HG03095 (cell line): ENCODE results near the gene LSM14A.

ENCODE experiments used
- ATAC-seq: cut with Tn5 transposase; IDR thresholded peaks from one replicate; pipeline ENCODE4 v1.9.1; 2021; ENCODE audit warnings: moderate library complexity; ENCODE audit not compliant: unreplicated experiment

The LSM14A gene

DNA sequence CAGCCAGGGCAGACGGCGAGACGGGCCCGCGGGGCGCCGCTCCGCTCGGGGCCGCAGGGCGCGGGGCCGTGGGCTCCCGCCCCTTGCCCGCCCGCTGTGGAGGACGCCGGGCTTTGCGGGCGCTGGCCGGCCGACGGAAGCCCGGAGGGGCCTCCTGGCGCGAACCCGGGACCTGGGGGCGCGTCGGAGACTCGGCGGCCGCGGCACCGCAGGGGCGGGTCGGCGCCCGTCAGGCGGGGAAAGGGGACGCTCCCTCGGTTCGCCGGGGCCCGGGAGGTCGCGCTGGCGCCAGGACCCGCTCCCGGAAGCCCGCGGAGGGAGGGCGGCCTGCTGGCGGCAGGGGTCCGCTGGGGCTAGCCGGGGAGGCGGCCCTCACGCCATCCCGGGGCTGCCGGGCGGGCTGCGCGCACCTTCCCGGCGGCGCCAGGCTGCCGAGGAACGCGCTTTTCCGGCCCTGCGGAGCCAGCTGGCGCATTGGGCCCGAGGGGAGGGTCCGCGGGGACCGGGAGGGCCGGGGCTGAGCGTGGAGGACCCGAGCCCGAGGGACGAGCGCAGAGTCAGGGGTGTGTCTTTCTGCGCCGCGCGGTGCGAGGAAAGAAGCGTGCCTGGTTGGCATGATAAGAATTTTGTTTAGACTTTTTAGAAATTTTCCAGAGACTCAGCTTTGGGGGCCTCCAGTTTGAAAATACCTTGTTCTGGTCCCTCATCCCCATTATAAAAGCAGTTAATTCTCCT is 82.6 kb downstream of the LSM14A start:
- peak; percentile 42 for ATAC-seq

DNA sequence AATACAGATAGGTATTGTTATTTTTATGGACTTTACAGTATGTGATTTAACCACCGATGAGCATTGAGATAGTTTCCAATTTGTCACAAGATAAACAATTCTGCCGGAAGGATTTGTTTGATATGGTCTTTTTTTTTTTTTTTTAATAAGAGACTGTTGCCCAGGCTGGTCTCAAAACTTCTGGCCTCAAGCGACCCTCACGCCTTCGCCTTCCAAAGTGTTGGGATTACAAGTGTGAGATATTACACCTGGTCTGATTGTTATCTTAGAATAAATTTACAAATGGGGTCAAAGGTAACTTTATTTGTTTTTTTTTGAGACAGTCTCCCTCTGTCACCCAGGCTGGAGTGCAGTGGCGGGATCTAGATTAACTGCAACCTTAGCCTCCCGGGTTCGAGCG is 83.2 kb downstream of the LSM14A start:
- ATAC-seq, result no peak

DNA sequence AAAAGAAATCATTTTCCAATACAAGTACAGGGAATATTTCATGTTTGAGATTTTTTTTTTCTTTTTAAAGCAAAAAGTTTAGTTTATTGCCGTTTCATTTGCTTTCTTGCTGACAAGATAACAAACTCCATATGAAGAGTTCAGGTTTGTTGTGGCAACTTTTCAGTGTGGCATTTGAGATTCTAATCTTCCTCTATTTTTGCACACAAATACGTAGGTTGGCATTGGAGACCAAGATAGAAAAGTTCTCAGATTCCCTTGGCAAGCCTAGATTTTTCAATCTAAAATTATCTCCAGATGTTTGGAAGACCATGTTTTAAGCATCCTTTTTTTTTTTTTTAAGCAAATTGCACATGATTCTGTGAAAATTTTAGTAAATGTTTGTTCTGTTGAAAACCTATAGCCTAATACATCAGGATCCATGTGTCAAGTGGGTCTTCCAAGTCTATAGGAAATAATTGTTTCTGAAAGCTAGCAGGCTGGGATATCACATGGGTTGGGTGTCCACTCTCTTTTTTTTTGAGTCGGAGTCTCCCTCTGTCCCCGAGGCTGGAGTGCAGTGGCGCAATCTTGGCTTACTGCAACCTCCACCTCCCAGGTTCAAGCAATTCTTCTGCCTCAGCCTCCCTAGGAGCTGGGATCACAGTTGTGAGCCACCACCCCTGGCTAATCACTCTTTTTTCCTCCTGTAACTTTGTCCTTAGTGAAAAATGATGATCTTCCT is 84.7 kb downstream of the LSM14A start:
- no peak for ATAC-seq

DNA sequence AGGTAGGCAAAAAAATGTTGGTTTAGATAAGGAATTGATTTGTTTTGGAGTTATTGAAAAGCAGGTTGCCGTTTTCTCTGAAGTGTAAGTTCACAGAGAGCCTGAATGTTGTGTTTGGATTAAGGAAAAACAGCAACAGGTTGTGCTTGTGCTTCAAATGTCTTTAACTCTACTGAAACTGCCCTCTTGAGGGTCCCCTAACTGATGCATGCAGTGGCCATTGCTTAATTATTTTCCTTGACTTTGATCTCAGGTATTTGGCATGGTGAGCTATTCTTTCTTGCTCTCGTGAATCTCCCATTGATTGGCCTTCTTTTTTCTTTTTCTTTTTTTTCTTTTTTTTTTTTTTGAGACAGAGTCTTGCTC is 85.2 kb downstream of the LSM14A start:
- ATAC-seq, result no peak

DNA sequence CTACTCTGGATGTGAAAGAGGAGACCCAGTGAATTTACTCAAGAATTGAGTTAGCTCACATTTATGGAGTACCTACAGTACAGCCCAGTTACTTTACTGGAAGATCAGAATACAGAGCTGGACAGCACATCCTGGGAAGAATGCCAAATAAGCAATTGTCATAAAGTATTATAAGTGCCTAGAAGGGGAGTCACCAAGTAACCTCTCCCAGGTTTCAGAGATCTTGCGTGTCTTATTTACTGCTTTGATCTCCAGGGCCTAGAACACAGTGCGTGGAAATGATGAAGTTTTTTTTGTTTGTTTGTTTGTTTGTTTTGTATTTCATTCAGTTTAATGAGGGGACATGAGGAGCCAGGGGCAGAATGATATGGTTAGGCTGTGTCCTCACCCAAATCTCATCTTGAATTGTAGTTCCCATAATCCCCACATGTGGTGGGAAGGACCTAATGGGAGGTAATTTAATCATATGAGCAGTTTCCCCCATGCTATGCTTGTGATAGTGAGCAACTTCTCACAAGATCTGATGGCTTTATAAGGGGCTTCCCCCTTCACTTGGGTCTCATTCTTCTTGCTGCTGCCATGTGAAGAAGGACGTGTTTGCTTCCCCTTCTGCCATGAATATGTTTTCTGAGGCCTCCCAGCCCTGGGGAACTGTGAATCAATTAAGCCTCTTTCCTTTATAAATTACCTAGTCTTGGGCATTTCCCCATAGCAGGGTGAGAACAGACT is 87.2 kb downstream of the LSM14A start:
- ATAC-seq, result no peak

DNA sequence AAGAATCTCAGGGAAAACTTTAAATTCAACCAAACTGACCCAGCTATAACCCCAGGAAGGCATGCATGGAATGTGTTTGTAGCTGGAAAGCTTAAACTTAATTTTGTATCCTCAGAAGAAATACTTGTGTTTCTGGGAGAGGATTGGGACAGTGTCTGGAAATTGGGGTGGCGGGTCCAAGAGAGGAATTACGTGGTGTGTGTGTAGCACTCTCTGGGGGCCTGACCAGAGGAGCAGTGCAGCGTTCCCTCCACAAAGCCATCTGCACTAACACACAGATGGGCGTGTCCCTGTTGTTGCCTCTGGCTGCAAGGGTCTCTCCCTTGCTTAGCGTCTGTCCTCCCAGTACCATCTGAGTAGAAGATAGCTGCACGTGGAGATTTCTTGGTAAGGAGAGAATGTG is 88.5 kb downstream of the LSM14A start:
- ATAC-seq, result no peak

DNA sequence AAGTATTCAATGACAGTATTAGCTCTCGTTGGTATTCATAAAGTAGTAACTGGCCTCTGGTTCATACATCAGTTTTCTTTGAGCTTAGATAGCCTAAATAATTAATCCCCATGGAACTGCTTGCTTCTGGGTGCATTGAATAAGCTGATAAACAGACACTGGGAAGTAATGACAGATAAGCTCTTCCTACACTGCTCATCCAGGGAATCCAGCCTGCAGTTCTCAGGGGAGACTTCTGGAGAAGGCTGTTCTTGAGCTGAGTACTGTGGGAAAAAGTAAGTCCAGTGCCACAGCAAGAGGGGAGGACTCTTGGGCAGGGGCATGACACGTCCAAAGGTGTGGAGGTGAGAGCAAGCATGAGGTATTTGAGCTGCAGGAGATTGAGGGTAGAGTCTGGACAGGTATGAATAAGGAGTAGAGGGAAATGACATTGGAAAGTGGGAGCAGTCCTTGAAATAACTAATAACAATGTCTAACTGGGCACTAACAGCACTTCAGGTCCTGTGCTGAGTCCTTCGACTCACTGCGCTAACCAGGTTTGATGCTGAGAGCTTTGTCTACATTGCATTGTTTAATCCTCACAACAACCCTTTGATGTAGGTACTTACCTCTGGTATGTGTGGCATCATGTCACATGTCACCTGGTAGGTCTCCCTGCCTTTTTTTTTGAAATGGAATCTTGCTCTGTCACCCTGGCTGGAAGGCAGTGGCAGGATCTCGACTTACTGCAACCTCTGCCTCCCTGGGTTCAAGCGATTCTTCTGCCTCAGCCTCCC is 89.2 kb downstream of the LSM14A start:
- ATAC-seq, result no peak

DNA sequence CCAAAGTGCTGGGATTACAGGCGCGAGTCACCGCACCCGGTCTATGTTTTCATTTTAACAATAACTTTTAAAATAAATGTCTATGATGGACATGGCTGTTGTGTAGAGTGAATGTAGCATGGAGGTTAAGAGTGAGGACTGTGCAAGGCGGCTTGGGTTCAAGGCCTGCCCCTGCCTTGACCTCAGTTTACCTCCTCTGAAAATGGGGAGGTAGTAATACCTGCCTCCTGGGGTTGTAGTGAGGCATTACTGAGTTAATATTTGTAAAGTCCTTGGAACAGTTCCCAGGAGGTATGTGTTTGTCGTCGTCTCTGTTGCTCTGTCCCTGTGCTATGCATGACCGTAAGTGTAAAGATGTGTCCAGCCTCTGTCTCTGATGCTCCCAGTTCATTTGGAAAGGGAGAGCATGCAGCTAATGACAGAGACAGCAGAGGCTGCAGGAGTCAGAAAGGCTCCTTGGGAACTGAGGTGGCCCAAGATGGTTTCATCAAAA is 91.5 kb downstream of the LSM14A start:
- no peak for ATAC-seq

DNA sequence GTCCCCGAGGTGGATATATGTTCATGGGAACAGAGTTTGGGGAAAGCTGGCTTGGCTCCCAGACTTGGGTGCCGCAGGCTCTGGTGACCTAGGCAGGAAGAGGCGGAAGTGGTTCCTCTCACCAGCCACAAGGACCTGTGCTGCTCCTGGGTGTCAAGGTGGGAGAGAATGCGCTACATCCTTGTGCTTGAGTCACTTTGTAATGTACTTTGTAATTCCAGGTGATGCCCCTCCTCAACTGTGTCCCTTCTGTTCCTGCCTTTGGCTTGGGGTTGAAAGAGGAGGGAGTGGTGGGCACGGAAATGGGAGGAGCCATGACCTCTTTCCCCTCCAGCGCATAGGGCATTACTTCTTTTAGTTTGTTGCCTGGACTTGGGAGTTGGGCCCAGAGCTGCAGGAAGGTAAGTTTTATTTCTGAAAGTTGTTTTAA is 92.9 kb downstream of the LSM14A start:
- no peak for ATAC-seq

DNA sequence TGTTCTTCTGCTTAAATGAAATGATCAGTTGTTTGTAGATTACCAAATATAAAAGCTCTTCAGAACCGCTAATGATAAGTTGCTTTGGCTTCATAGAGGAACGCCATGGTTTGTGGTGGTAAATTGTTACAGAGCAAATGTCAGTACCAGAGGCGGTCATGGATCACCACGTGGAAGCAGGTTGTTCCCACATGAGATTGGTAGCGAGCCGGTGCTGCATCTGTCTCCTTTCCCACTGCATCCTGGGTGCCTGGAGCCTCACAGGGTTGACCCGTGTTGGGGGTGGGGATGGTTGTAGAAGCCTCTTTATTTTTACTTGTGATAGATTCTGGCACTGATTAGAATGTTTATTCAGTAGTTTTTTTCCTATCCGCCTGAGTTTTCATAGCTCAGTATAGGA is 96.8 kb downstream of the LSM14A start:
- no peak for ATAC-seq

DNA sequence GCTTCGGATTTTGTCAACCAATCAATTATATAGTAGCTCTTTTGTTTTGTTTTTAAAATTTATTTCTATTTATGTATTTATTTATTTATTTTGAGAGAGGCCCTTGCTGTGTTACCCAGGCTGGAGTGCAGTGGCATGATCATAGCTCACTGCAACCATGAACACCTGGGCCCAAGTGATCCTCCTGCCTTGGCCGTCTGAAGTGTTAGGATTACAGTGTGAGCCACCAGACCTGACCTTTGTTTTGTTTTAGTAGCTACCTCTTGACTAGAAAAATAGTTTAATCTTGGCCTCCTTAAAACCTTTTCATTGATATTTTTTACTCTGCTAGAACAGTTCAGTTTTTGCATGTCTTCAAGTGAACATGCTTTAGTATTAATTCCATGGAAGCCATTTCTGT is 97.2 kb downstream of the LSM14A start:
- no peak for ATAC-seq

DNA sequence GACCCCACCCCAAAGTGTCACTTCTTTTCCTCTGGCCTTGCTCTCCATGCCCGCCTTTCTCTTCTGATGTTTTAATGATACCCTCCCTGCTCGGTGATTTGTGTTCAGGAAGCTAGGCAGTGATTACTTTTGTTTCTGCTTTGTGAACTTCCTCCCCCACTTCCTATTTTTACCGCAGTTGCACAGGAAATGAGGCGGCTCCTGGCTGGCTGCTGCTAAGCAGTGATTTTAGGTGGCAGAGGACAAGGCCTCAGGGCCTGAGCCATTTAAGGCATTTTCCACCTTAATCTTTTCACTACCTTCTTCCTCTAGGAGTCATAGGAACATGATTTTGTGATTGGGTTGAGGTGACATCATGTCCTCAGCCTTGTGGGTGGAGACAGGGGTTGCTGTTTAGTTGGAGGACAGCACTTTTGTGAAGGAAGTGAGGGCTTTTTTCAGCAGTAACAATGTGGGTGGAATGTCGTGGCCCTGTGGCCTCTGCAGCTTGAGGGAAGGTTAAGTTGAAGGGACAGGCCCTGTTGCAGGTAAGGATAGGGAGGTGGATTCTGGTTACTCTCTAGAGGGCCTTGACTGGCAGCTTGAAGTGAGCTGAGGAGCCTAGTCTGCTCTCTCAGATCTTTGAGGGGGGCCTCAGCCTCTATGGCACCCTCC is 97.8 kb downstream of the LSM14A start:
- peak; percentile 59 for ATAC-seq

DNA sequence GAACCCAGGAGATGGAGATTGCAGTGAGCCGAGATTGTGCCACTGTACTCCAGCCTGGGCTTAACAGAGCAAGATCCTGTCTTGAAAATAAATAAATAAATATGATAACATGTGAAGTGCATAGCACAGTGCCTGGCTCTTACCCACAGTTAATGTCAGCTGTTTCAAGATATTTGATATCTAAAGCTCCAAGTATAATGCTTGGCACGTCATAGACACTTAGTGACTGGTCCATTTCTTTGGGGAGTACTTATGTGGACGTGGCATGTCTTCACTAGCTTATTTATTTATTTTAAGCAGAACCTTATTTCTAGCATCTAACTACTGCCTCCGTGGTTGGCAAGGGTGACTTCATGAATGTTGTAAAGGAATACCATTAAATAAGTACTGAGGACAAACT is 100.8 kb downstream of the LSM14A start:
- no peak for ATAC-seq

DNA sequence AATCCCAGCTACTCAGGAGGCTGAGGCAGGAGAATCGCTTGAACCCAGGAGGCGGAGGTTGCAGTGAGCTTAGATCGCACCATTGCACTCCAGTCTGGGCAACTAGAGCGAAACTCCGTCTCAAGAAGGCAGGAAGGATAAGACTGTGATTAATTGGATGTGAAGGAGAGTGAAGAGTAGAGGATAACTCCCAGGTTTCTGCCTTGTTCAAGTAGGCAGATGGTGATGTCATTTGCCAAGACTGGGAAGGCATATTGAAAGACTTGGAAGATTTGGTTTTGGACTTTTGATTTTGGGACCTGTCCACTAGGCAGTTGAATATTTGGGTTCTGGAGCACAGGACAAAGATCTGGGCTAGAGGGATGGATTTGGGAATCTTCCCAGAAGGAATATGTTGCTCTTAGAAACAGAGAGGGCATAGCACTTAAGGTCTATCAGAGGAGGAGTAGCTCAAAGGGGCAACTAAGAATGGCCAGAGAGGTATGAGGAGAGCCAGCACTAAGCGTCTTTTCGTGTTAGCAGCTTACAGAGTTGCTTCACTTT is 102.1 kb downstream of the LSM14A start:
- no peak for ATAC-seq

DNA sequence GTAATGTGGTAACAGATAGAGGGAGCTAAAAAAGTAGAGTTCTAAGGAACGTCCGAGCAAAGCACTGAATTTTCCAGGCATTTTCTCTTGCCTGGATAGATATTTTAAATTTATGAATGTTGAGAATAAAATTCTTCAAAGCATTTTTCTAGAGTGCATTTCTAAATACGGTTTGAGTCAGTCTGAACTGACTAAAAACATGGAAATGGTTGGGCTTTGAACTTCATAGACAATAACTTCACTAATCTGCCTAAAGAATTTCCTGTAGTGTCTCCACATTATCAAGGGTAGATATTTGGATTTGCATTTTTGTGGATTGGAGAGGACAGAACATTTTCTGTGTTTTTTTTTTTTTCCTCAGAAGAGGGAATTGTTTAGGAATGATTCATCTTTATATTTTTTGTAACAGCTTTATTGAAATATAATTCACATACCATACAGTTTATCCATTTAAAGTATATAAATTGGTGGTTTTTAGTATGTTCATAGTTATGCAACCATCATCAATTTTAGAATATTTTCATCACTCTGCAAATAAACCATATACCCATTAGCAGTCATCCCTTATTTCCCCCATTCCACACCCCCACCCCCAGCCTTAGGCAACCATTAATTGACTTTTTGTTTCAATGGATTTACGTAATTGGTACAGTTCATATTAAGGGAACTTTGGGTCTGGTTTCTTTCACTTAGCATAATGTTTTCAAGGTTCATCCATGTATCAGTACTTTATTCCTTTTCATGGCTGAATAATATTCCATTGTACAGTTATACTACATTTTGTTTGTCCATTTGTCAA is 102.7 kb downstream of the LSM14A start:
- ATAC-seq, result no peak

DNA sequence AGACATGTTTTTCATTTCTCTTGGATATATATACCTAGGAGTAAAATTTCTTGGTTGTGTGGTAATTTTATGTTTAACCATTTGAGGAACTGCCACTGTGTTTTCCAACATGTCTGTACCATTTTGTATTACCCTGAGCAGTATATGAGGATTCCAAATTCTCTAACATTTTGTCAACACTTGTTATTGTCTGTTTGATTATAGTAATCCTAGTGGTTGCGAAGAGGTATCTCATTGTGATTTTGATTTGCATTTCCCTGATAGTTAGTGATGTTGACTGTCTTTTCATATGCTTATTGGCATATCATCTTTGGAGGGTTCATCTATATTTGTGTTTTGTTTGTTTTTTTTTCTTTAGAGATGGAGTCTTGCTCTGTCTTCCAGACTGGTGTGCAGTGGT is 103.4 kb downstream of the LSM14A start:
- ATAC-seq, result no peak

DNA sequence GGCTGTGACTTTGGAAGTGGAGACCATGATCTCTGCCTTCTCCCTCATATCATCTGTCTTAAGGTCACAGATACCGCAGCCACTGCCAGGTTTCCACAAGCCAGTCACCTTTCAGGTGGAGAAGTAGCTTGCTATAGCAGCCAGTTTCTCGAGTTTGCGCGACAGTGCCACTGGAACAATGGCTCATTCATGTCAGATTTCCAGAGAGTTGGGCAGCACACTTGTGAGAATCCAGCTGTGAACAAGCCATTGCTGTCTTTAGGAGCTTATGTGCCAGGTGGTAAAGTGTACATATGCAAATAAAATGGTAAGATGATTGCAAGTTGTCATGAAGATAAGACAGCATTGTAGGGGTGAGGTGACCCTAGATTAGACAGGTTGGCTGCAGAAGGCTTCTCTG is 104.3 kb downstream of the LSM14A start:
- ATAC-seq, result no peak

DNA sequence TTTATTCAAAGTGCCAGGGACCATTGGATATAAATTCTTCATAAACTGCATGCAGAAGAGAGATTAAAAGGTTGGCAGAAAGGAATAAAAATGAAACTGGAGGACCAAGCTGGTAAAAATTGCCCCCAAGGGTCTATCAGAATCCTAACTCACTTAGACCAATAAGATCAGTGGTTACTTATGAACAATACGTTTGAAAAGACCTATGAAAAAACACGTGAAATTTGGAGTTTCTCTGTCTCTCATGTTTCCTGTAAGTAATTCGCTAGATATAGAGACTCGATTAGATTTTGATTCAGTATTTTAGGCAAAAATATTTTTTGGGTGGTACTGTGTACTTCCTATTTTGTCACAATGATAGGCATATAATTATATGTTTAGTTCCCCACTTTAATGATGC is 104.9 kb downstream of the LSM14A start:
- no peak for ATAC-seq

DNA sequence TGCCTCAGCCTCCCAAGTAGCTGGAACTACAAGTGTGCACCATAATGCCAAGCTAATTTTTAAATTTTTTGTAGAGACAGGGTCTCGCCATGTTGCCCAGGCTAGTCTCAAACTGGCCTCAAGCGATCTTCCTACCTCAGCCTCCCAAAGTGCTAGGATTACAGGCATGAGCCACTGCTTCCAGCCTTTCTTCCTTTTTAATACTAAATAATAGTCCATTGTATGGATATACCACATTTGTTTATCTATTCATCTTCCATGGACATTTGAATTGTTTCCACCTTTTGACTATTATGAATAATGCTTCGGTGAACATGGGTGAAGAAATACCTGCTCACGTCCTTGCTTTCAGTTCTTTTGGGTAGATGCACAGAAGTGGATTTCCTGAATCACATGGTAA is 106.5 kb downstream of the LSM14A start:
- ATAC-seq, result no peak
